ENCODE results near the gene AGBL5.

Gene AGBL5

GRCh38 chr2:27025281-27025800 is 26.1 kb upstream of the AGBL5 start:
- no peak for DNase-seq

GRCh38 chr2:27025861-27026851 is 25.3 kb upstream of the AGBL5 start:
- DNase-seq, result no peak

- no peak for DNase-seq
Measured at GRCh38 chr2:27027211-27027651, 24.2 kb upstream of the AGBL5 start.

GRCh38 chr2:27029051-27029450 is 22.4 kb upstream of the AGBL5 start:
- DNase-seq, result no peak

GRCh38 chr2:27032495-27033252 is 18.8 kb upstream of the AGBL5 start, which contains the start of gene TMEM214:
TMEM214 (plus strand) TSS chr2:27032965; CDS start chr2:27033016, 51 bp downstream.
- peak; percentile 74 for DNase-seq

GRCh38 chr2:27033253-27033852 is 18.1 kb upstream of the AGBL5 start:
- no peak for DNase-seq

- no peak for DNase-seq
Measured at GRCh38 chr2:27038012-27038411, 13.5 kb upstream of the AGBL5 start.

GRCh38 chr2:27038631-27039339 is 12.7 kb upstream of the AGBL5 start:
- DNase-seq, result no peak

GRCh38 chr2:27039426-27039825 is 12.0 kb upstream of the AGBL5 start:
- DNase-seq, result no peak

- no peak for DNase-seq
Measured at GRCh38 chr2:27039871-27040270, 11.6 kb upstream of the AGBL5 start.

GRCh38 chr2:27040282-27040681 is 11.2 kb upstream of the AGBL5 start:
- DNase-seq, result no peak

- DNase-seq, result no peak
Measured at GRCh38 chr2:27041752-27042151, 9.7 kb upstream of the AGBL5 start.

GRCh38 chr2:27042159-27042661 is 9.3 kb upstream of the AGBL5 start:
- DNase-seq, result peak; percentile 33

GRCh38 chr2:27042985-27043634 is 8.4 kb upstream of the AGBL5 start:
- no peak for DNase-seq

- DNase-seq, result peak; percentile 61
Measured at GRCh38 chr2:27049422-27050280, 1.8 kb upstream of the AGBL5 start.

GRCh38 chr2:27050281-27050995 is 1.0 kb upstream of the AGBL5 start:
- peak; percentile 92 for DNase-seq

- DNase-seq, result no peak
Measured at GRCh38 chr2:27051902-27052645, 606 bp downstream of the AGBL5 start.

- no peak for DNase-seq
Measured at GRCh38 chr2:27053321-27053720, 1.9 kb downstream of the AGBL5 start.

GRCh38 chr2:27053776-27054175 is 2.3 kb downstream of the AGBL5 start:
- no peak for DNase-seq
